B cell (primary cell): ENCODE data around the gene EHD1. TPM values are rescaled to one million over a fixed set of nuclear protein-coding genes. Genes with fewer than 3 reads are reported as not detected.

Experiments used
- ATAC-seq: fragments of 200-7000 bp; cut with Tn5 transposase; one replicate; pipeline ENCODE4 v1.10.0; 2021; ENCODE audit warnings: low read depth, mild to moderate bottlenecking, moderate number of reproducible peaks, moderate library complexity
- CTCF ChIA-PET: fragments of 350-600 bp; sonication (Branson Sonifier 250); formaldehyde crosslinking; loops from one replicate; lab custom pipeline; 2021; ENCODE audit warnings: antibody characterized with exemption, inconsistent platforms; lab: Charles Lee
- POLR2A ChIA-PET: fragments of 350-600 bp; sonication (Branson Sonifier 250); formaldehyde crosslinking; loops from one replicate; lab custom pipeline; 2021; ENCODE audit warnings: antibody characterized with exemption; lab: Charles Lee
- DNase-seq: peaks from one replicate; pipeline ENCODE4 v3.0.0; 2013
- H2AFZ ChIP-seq: 2 replicates; pipeline ENCODE4 v1.6.1; 2012; ENCODE audit warnings: mild to moderate bottlenecking, low read depth, low read length; ENCODE audit not compliant: insufficient read depth, poor library complexity, severe bottlenecking
- H3K27ac ChIP-seq, 2 donors: 1 replicate in 1 of 2; 2 replicates in 1 of 2; pipeline ENCODE4 v1.5.1; 2012 to 2013; ENCODE audit warnings: low read length in 2 of 2, mild to moderate bottlenecking in 2 of 2, moderate library complexity in 1 of 2
- H3K27me3 ChIP-seq, 4 experiments: fragments of 200-600 bp in 1 of 4; sonication (generic) in 1 of 4; replicated peaks in 1 of 4; 1 replicate in 2 of 4; 2 replicates in 2 of 4; pipeline versions ENCODE4 v1.6.1 to v1.7.0; 2013 to 2016; ENCODE audit warnings: low read length in 3 of 4, mild to moderate bottlenecking in 2 of 4, mixed read lengths in 1 of 4, moderate library complexity in 1 of 4; ENCODE audit not compliant: insufficient read depth in 4 of 4, control insufficient read depth in 3 of 4; ENCODE audit errors: control extremely low read depth in 1 of 4
- H3K36me3 ChIP-seq, 2 experiments: replicated peaks in 1 of 2; 1 replicate in 1 of 2; 2 replicates in 1 of 2; pipeline versions ENCODE4 v1.6.1 to v1.7.1; 2013; ENCODE audit warnings: low read length in 1 of 2; ENCODE audit not compliant: insufficient read depth in 2 of 2, control insufficient read depth in 1 of 2; ENCODE audit errors: control extremely low read depth in 1 of 2, extremely low read depth in 1 of 2
- H3K4me1 ChIP-seq, 2 donors: fragments of 200-600 bp in 1 of 2; sonication (generic) in 1 of 2; 1 replicate in 1 of 2; 2 replicates in 1 of 2; pipeline versions ENCODE4 v1.5.1 to v1.6.1; 2013 to 2017; ENCODE audit warnings: low read length in 2 of 2; ENCODE audit not compliant: control insufficient read depth in 2 of 2, insufficient read depth in 2 of 2
- H3K4me2 ChIP-seq: replicated peaks from 2 replicates; pipeline ENCODE3; 2012; ENCODE audit warnings: mild to moderate bottlenecking, low read depth, low read length; ENCODE audit not compliant: poor library complexity, severe bottlenecking
- H3K4me3 ChIP-seq, 5 experiments: fragments of 200-600 bp in 1 of 5; sonication (generic) in 1 of 5; 1 replicate in 3 of 5; 2 replicates in 2 of 5; pipeline versions ENCODE4 v1.5.1 to v1.7.0; 2011 to 2016; ENCODE audit warnings: low read length in 4 of 5, mild to moderate bottlenecking in 4 of 5, low read depth in 2 of 5, control low read depth in 1 of 5, moderate library complexity in 1 of 5; ENCODE audit not compliant: insufficient read depth in 1 of 5; ENCODE audit errors: control extremely low read depth in 1 of 5, extremely low read depth in 1 of 5
- H3K79me2 ChIP-seq: fragments of 200-600 bp; sonication (generic); one replicate; pipeline ENCODE4 v1.6.0; 2016; ENCODE audit warnings: low read length; ENCODE audit not compliant: control insufficient read depth, insufficient read depth
- H3K9ac ChIP-seq: fragments of 200-600 bp; sonication (generic); 2 replicates; pipeline ENCODE4 v1.6.1; 2017; ENCODE audit warnings: mild to moderate bottlenecking, low read length, moderate library complexity
- H3K9me3 ChIP-seq, 3 donors: one replicate each; pipeline versions ENCODE4 v1.6.1 to v1.7.1; 2013; ENCODE audit warnings: low read length in 2 of 3; ENCODE audit not compliant: control insufficient read depth in 2 of 3, insufficient read depth in 1 of 3; ENCODE audit errors: control extremely low read depth in 1 of 3
- H4K20me1 ChIP-seq: 2 replicates; pipeline ENCODE4 v1.6.0; 2012; ENCODE audit warnings: mild to moderate bottlenecking, low read length; ENCODE audit not compliant: insufficient read depth, control insufficient read depth, poor library complexity, severe bottlenecking
- H3K27ac Mint-ChIP-seq: one replicate; pipeline ENCODE4 v1.8.0; 2021; ENCODE audit warnings: mixed read lengths
- H3K27me3 Mint-ChIP-seq: one replicate; pipeline ENCODE4 v1.8.0; 2021; ENCODE audit warnings: mixed read lengths
- H3K4me1 Mint-ChIP-seq: one replicate; pipeline ENCODE4 v1.8.0; 2021; ENCODE audit warnings: mixed read lengths
- H3K4me3 Mint-ChIP-seq: one replicate; pipeline ENCODE4 v1.8.0; 2021; ENCODE audit warnings: mixed read lengths
- H3K9me3 Mint-ChIP-seq: one replicate; pipeline ENCODE4 v1.8.0; 2022; ENCODE audit warnings: mixed read lengths; ENCODE audit not compliant: insufficient read depth
- EZH2 ChIP-seq: IDR thresholded peaks from 2 replicates; pipeline ENCODE4 v1.6.1; 2012; ENCODE audit warnings: borderline replicate concordance, low read depth, mild to moderate bottlenecking, moderate library complexity, low read length; ENCODE audit not compliant: insufficient read depth, poor library complexity, severe bottlenecking
- WGBS: methylation state at CpG from one replicate; pipeline ENCODE4 v1.1.5; 2013; ENCODE audit warnings: missing lambda C conversion rate; ENCODE audit not compliant: insufficient coverage; 5-methylcytosine and 5-hydroxymethylcytosine counted together
- intact Hi-C: fragments of 100-400 bp; cut with micrococcal nuclease; formaldehyde crosslinking; loops from one replicate; pipeline ENCODE4 v1.10.0; 2022
- polyA plus RNA-seq: library from polyadenylated mRNA; depleted of rRNA; stranded (reverse); fragments of >200 nt; gene quantifications from 2 replicates; pipeline ENCODE4 v1.2.3, GENCODE V29; 2012
- total RNA-seq, 2 donors: library from RNA; stranded (reverse); fragments of 120-200 nt in 1 of 2; gene quantifications; 1 replicate in 1 of 2; 2 replicates in 1 of 2; pipeline versions ENCODE4 v1.2.3 to v1.2.4, GENCODE V29; 2013 to 2022
- TF ChIP-seq, protein P1 (sequence below): fragments of 200-600 bp; IDR thresholded peaks from one replicate; pipeline ENCODE4 v1.8.0; 2022; ENCODE audit warnings: antibody characterized with exemption, mild to moderate bottlenecking

The EHD1 gene
- total and polyA plus RNA-seq, 2 donors (not counting 1 experiment from before 2014, with no cell fraction given) = 208 to 280 TPM

GRCh38 chr11:64870176-64870892 is 8.1 kb downstream of the EHD1 start:
- H3K9me3 ChIP-seq = peaks cover 0 to 5% (median 0%) of the 10 kb centered on the region in 3 donors
- peak overlapping the region; percentile 37 to 46 for H3K27ac ChIP-seq
- WGBS = 53% methylated on average over 17 of the region's 19 CpGs
- peaks cover 0 to 75% of the 10 kb centered on the region in 2 experiments for H3K36me3 ChIP-seq
- H3K79me2 ChIP-seq = peaks cover 100% of the 10 kb centered on the region
- H3K27me3 Mint-ChIP-seq = no peaks in the 10 kb centered on the region
- peaks cover 85 to 96% of the 10 kb centered on the region in 2 donors for H3K4me1 ChIP-seq
- no peak for DNase-seq
- peak overlapping the region; percentile 4 to 37 (median 17) for H3K4me3 ChIP-seq
- no peak for ATAC-seq
- no peak overlapping the region for H2AFZ ChIP-seq
- ChIA-PET POLR2A (interaction anchor here (1.1 to 10.5 kb wide), 2 partner anchors 20 to 126 kb away, joined by 3 to 150 read pairs; partner anchors contain the start of gene RASGRP2), CTCF (interaction anchor here (0.8 to 29.2 kb wide), 5 partner anchors 11 to 102 kb away, joined by 3 to 1254 read pairs (median 19); partner anchors contain the start of genes CDC42BPG and EHD1)
- H3K4me3 Mint-ChIP-seq = peak overlapping the region; percentile 79
- H3K27ac Mint-ChIP-seq = peak overlapping the region; percentile 70
- H3K9ac ChIP-seq = peak overlapping the region; percentile 20
- H3K4me1 Mint-ChIP-seq = peaks cover 89% of the 10 kb centered on the region
- TF ChIP-seq, protein P1, sequence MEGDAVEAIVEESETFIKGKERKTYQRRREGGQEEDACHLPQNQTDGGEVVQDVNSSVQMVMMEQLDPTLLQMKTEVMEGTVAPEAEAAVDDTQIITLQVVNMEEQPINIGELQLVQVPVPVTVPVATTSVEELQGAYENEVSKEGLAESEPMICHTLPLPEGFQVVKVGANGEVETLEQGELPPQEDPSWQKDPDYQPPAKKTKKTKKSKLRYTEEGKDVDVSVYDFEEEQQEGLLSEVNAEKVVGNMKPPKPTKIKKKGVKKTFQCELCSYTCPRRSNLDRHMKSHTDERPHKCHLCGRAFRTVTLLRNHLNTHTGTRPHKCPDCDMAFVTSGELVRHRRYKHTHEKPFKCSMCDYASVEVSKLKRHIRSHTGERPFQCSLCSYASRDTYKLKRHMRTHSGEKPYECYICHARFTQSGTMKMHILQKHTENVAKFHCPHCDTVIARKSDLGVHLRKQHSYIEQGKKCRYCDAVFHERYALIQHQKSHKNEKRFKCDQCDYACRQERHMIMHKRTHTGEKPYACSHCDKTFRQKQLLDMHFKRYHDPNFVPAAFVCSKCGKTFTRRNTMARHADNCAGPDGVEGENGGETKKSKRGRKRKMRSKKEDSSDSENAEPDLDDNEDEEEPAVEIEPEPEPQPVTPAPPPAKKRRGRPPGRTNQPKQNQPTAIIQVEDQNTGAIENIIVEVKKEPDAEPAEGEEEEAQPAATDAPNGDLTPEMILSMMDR = no peak
- no peak for TF ChIP-seq EZH2
- H4K20me1 ChIP-seq = peaks cover 74% of the 10 kb centered on the region
- peak overlapping the region; percentile 60 for H3K4me2 ChIP-seq
- H3K27me3 ChIP-seq = no peaks in the 10 kb centered on the region
- H3K9me3 Mint-ChIP-seq = no peaks in the 10 kb centered on the region
- intact Hi-C loops = no loop called here
